Globus pallidus (tissue), 1 donor: ENCODE measurements around the gene AFF2.

Source experiments
- DNase-seq: peaks from one replicate; pipeline ENCODE4 v3.0.0-alpha.2; 2015; ENCODE audit warnings: low spot score

Gene AFF2

GRCh38 chrX:149010013-149010852, 509.8 kb downstream of the AFF2 start:
- no peak for DNase-seq

- DNase-seq, result no peak
Observed at GRCh38 chrX:149010853-149011224, 510.4 kb downstream of the AFF2 start.

- DNase-seq, result no peak
Observed at GRCh38 chrX:149013081-149013480, 512.7 kb downstream of the AFF2 start.

GRCh38 chrX:149021159-149021558, 520.7 kb downstream of the AFF2 start:
- DNase-seq, result no peak

GRCh38 chrX:149022485-149022884, 522.1 kb downstream of the AFF2 start:
- no peak for DNase-seq

GRCh38 chrX:149032449-149032848, 532.0 kb downstream of the AFF2 start:
- DNase-seq, result no peak

GRCh38 chrX:149036086-149036485, 535.7 kb downstream of the AFF2 start:
- peak; percentile 13 for DNase-seq

- DNase-seq, result no peak
Observed at GRCh38 chrX:149037281-149037870, 537.0 kb downstream of the AFF2 start.

- no peak for DNase-seq
Observed at GRCh38 chrX:149039057-149039456, 538.6 kb downstream of the AFF2 start.

GRCh38 chrX:149040873-149041535, 540.6 kb downstream of the AFF2 start:
- no peak for DNase-seq

- no peak for DNase-seq
Observed at GRCh38 chrX:149043401-149043800, 543.0 kb downstream of the AFF2 start.

- DNase-seq, result no peak
Observed at GRCh38 chrX:149044471-149044870, 544.1 kb downstream of the AFF2 start.

GRCh38 chrX:149045645-149046210, 545.3 kb downstream of the AFF2 start:
- no peak for DNase-seq
